ENCODE data around the gene ACLY.

The ACLY gene

DNA sequence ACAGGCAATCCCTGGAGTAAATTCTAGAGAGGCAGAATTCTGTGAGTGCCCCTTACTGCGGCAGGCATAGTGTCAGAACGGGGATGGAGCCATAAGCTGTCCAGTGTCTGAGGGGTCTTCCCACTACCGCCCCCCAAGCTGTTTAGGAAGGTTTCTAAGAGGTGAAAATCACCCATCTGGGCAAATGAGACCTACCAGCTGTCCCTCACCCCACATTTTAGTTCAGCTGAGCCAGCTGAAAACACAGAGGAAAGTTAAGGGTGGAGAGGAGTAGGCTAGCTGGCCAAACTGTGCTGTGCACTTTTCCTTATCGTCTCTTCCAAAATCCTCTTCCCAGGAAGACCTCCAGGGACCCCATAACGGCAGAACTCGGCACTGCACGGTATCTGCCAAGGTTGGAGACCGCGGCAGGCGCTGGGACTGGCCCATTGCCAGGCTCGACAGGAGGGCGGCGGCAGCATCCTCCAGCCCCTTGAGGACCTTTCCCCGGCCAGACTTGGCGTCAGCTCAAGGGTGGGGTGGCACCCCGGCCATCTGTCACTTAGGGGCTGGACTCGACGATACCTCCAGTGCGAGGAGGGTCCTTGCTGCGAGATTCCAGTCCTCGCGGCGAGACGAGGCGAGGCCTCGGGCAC, 955 bp downstream of the ACLY start:
- no peak for TF ChIP-seq CTCF (IDR thresholded peaks at IDR 0.05; ENCODE audit: borderline replicate concordance, control extremely low read depth, extremely low read depth, insufficient read depth, missing control alignments)
- no peak for DNase-seq (ENCODE audit: low spot score)
- in situ Hi-C loops (cut with MboI; ENCODE audit: low sequenced_read_pairs, unreplicated experiment), result no loop called here

- no peak for DNase-seq (ENCODE audit: low spot score)
Observed at GRCh38 chr17:41917192-41917591, 1.6 kb downstream of the ACLY start.

GRCh38 chr17:41915566-41915965, 3.2 kb downstream of the ACLY start:
- in situ Hi-C loops (cut with MboI; ENCODE audit: low sequenced_read_pairs, unreplicated experiment), result no loop called here
- no peak for DNase-seq (ENCODE audit: low spot score)
- no peak for TF ChIP-seq CTCF (IDR thresholded peaks at IDR 0.05; ENCODE audit: borderline replicate concordance, control extremely low read depth, extremely low read depth, insufficient read depth, missing control alignments)

More at GRCh38 chr17:41917192-41917591, 1.6 kb downstream of the ACLY start:
- no peak for TF ChIP-seq CTCF (IDR thresholded peaks at IDR 0.05; ENCODE audit: borderline replicate concordance, control extremely low read depth, extremely low read depth, insufficient read depth, missing control alignments)
- in situ Hi-C loops (cut with MboI; ENCODE audit: low sequenced_read_pairs, unreplicated experiment), result no loop called here

- in situ Hi-C loops (cut with MboI; ENCODE audit: low sequenced_read_pairs, unreplicated experiment), result no loop called here
- no peak for TF ChIP-seq CTCF (IDR thresholded peaks at IDR 0.05; ENCODE audit: borderline replicate concordance, control extremely low read depth, extremely low read depth, insufficient read depth, missing control alignments)
- DNase-seq (ENCODE audit: low spot score), result no peak
Observed at GRCh38 chr17:41915020-41915419, 3.7 kb downstream of the ACLY start.

DNA sequence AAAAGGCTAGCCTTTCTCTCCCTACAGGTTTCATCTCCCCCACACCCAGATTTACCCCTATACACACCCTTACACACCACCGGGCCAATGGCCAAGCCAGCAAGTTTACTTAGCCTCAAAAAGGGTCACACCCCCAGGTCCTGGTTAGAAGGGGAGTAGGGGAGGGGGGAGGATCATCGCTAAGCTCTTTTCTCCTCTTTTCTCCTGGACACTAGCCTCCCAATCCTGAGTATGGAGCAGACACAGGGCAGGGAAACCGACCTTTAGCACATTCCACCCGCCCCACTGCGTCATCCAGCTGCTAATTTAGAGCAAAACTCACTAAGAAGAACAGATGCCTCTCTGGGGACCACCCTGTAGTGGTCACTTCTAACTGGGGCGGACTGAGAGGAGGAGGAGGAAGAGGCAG, 4.4 kb downstream of the ACLY start:
- no peak for DNase-seq (ENCODE audit: low spot score)
- in situ Hi-C loops (cut with MboI; ENCODE audit: low sequenced_read_pairs, unreplicated experiment), result no loop called here
- TF ChIP-seq CTCF (IDR thresholded peaks at IDR 0.05; ENCODE audit: borderline replicate concordance, control extremely low read depth, extremely low read depth, insufficient read depth, missing control alignments), result no peak

GRCh38 chr17:41913798-41914197, 5.0 kb downstream of the ACLY start:
- in situ Hi-C loops (cut with MboI; ENCODE audit: low sequenced_read_pairs, unreplicated experiment), result no loop called here

More at GRCh38 chr17:41913798-41914197, 5.0 kb downstream of the ACLY start:
- DNase-seq (ENCODE audit: low spot score), result no peak
- TF ChIP-seq CTCF (IDR thresholded peaks at IDR 0.05; ENCODE audit: borderline replicate concordance, control extremely low read depth, extremely low read depth, insufficient read depth, missing control alignments), result no peak
